HG02610 (cell line): Measurements from ENCODE around the gene MYO1D.
"Not testable (repeated sequence)": the region's sequence is repeated elsewhere in the genome, so short reads cannot be mapped to it uniquely, and the experiment has no call there.

Experiments
- ATAC-seq: cut with Tn5 transposase; IDR thresholded peaks from one replicate; pipeline ENCODE4 v1.9.1; 2021; ENCODE audit warnings: mild to moderate bottlenecking, moderate library complexity; ENCODE audit not compliant: unreplicated experiment

MYO1D gene

GRCh38 chr17:32876417-32877163 lies at the start of gene MYO1D:
TSS of gene MYO1D (minus strand) at chr17:32877124. CDS start at chr17:32876872, 252 bp downstream.
- peak; percentile 37 for ATAC-seq

DNA sequence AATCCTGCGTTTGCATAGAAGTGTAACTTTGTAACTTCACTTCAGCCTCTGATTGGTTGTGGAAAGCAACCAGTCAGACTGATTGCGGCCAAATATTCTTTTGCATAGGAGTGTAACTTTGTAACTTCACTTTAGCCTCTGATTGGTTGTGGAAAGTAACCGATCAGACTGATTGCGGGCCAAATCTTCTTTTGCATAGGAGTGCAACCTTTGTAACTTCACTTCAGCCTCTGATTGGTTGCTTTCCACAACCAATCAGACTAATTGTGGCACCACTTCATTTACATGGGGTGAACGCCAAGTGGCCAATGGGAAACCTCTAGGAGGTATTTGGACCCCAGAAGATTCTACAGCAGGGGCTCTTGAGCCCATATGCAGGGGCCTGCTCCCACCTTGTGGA lies 49.3 kb upstream of the MYO1D start:
- ATAC-seq: no peak

DNA sequence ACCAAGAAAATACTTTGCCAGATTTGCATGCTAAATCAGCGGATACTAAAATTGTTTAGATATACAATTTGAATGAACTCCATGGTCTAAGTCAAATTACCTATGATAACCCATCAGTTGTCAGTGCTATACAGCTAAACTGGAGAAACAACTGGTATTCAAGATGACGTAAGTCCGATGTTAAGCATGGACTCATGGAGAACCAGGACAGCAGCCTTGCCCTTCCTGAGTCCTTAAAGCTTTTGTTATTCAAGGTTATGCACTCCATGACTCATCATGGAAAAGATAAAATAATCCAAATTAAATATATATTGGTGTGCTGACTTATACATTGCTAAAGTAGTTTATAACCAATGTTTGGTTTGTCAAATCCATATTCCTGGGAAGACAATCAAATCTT lies 47.0 kb upstream of the MYO1D start:
- not testable (repeated sequence) for ATAC-seq

- no peak for ATAC-seq
Measured at GRCh38 chr17:32921017-32921416, 44.1 kb upstream of the MYO1D start.

DNA sequence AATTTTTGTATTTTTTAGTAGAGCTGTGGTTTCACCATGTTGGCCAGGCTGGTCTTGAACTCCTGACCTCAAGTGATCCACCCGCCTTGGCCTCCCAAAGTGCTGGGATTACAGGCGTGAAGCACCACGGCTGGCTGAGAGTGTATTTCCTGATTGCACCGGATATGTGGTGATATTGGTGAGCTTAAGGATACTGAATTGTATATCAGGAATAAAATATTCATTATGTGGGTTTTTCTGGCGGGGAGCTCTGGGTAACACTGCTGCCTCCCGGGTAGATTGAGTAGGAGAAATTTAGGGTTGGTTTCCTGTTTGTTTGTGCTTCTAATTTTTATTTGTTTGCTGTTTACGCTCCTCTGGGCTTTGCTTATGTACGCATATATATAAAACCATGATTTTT lies 43.4 kb upstream of the MYO1D start:
- no peak for ATAC-seq

DNA sequence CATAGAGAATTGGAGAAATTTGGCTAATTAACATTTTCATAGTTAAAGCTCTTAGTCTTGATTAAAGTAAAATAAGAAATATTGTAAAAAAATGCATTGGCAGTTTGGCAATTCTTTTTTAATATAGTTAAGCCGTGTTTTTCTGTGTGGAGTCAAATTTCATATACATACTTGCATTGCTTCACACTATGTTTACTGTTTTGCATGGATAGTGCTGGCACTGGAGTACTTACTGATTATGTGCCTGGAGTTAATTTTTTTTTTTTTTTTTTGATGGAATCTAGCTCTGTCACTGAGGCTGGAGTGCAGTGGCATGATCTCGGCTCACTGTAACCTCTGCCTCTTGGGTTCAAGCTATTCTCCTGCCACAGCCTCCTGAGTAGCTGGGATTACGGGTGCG lies 43.0 kb upstream of the MYO1D start:
- ATAC-seq: not testable (repeated sequence)

DNA sequence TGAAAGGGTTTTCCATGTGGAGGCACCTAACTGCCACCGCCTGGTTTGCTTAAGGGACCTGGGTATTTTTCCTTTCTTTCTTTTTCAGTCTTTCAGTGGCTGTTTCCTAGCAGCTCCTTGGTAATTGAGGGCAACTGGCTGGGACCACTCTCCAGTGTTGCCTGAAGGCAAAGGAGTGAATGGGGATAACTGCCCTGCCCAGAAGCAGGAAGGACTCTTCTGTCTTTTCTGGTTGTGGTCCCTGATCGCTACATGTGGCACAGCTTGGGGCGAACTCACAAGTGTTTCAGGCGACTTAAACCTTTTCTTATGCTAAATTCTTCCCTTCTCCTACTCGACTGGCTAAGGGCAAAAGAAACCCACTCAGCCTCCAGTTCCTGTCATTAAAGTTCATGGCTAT lies 40.9 kb upstream of the MYO1D start:
- no peak for ATAC-seq

GRCh38 chr17:32917081-32917480 lies 40.2 kb upstream of the MYO1D start:
- ATAC-seq: no peak

GRCh38 chr17:32916134-32916533 lies 39.2 kb upstream of the MYO1D start:
- ATAC-seq: no peak

DNA sequence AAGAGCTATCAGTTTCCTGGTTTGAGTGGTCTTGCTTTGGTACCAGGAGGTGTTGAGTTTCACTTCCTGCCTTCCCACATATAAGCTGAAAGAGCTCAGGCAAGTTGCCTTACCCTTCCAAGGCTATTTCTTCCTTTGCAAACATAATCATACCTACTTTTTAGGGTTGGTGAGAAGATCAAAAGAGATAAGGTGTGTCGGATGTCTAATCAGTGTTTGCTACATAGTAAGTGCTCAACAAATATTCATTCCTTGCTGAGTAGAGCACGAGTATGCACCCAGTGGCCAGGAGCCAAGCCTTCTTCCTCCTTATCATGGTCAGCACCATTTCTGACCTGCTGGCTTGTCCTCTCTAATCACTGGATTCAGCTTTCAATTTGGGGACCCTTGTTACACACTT lies 38.3 kb upstream of the MYO1D start:
- ATAC-seq: no peak

- no peak for ATAC-seq
Measured at GRCh38 chr17:32914181-32914580, 37.3 kb upstream of the MYO1D start.

DNA sequence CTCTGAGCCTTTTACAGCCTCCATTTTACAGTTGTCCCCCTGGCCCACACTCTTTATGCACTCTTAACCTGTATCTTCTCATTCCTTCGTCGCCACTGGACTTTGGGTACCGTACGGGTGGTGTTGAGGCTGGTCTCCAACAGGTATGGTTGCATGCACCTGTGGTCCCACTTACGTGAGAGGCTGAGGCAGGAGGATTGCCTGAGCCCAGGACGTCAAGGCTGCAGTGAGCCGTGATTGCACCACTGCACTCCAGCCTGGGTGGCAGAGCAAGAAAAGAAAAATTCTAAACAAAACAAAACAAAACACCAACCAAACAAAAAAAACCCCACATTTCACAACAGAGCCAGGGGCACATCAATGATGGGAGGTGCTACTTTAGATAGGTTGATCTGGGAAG lies 36.7 kb upstream of the MYO1D start:
- ATAC-seq: no peak

DNA sequence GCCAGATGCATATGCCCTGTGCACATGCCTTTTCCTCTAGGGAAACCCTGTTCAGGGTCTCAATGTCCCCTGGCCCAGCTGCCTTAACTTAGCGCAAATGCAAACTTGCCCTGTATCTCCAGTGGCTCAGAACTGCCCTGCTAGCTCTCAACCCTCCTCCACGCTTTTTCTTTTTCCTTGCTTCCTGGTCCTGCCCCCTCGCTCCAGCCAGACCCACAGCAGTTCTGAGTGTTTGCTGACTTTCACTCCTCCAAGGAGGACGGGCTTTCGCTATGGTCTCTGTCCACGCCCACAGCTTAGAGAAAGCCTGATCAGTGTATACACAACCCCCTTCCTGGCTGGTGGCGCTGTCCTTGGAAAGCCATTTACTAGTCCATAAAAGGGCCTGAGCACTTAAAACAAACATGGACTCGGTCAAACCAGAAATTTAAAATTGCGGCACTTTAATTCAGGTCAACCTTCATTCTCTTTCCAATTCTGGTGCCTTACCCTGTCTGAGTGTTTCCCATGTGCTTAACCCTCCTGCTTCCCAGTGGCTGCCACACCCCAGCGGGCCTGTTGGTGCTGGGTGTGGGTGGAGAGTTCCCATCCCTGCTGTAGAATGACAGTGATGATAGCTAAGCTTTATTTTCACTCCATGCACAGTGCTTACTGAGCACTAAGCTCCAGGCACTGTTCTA lies 35.4 kb upstream of the MYO1D start:
- no peak for ATAC-seq

DNA sequence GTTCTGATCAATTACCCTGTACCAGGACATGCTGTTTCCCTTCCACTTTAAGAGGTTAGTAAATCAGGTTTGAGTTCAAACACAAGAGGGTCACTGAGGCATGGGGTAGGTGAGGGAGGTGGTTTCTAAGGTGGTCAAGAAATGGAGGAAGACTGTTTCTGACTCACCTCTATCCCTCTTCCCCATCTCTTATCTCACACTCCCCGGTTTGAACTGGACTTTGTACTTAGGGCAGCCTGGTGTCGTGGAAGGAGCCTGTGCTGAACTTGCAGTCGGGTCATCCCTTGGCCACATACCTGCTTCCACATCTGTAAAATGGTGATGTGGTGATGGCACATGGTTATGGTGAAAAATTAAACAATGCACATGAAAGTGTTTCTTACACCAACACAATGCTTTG lies 33.8 kb upstream of the MYO1D start:
- no peak for ATAC-seq

DNA sequence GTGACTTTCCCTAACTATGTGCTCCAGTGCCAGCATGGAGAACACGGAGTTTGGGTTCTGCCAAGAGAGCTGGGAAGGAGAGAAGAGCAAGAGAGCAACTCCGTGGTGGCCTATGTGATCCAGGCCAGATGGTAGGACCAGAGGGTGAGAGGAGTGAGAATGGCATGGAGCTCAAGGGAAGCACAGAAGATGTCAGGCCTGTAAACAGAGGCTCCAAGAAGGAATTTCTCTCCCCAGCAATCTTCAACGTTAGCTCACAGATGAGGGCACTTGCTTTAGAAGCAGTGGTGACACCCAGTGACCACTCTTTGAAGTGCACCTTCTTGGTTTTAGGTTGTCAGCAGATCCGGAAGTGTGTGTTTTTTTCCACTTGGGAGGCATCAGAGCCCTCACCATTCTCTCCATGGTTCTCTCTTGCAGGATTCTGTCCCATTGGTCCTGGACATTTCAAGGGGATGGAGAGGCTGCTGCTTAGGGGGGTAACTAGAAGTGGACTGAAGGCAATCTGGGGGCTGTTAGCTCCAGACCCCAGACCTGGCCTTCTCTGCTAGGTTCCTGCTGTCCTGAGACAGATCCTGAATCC lies 33.0 kb upstream of the MYO1D start:
- ATAC-seq: no peak

GRCh38 chr17:32907583-32907982 lies 30.7 kb upstream of the MYO1D start:
- ATAC-seq: no peak

DNA sequence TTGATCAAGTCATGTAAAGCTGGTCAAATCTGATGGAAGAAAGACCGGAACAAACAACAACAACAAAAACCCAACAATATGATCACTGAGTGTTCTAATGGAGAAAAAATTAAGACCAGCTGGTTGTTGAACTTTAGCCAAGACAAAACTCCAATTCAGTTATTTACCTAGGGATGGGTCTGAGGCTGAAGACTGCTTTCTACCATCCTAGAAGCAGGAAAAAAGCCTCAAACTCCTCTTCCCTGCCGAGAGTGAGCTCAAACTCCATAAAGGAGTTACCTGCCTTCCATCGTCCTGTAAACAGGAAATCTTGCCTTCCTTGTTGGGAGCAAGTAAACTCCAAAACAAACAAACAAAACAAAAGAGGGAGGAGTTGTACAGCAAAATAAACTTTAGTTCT lies 28.0 kb upstream of the MYO1D start:
- no peak for ATAC-seq

DNA sequence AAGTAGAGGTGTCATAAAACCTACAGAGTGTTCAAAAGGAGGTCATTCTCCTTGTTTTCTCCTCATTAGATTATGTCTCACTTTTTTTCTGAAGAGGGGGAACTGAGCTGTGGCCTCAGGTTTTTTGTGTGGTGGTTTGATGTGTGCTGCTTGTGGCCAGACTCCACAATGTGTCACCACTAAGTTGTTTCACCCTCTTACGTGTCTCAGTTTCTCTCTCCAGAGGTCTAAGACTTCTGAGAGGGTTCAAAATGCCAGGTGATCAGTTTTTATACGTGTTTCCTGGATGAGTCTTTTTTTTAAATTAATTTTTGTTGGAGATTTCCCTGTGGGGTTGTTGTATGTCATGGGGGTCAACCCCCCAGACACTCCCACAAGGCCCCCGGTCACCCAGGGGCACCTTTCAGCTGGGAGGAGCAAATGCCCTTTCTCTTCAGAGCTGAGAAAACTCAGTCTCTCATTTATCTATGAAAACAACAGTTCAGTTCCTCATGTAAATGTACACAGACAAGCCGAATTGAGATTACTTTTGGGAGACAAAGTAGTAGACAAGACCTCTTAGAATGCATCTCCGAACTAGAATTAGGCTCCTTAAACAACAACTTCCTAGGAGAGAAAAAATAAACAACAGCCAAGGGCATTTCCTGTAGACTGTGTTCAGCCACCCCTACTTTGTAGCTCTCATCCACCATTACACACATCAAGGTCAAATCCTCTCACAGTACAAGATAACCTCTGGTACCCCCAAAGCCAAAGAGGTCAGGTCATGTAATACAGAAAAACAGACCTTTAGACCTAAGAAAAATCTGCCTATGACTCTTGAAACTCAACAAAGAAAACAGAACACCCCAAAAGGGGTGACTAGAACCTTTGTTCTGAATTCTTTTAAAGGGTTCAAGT lies 27.1 kb upstream of the MYO1D start:
- ATAC-seq: no peak

DNA sequence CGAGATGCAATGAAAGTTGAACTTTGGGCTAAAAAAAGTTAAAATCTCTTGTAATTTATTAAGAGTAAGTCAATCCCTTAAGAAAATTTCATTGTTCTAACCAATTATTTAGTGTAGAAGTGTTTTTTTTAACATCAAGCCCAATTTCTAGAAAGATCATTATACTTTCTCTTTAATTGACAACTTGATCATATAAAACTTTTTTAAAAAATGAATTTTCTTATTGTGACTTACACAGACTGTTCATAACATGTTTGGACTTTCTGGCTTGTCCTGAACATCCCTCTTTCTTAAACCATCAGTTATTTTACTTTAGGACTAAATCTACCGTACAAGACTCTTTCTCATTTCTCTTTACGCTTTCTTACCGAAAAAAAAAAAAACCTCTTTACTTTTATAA lies 24.8 kb upstream of the MYO1D start:
- no peak for ATAC-seq

DNA sequence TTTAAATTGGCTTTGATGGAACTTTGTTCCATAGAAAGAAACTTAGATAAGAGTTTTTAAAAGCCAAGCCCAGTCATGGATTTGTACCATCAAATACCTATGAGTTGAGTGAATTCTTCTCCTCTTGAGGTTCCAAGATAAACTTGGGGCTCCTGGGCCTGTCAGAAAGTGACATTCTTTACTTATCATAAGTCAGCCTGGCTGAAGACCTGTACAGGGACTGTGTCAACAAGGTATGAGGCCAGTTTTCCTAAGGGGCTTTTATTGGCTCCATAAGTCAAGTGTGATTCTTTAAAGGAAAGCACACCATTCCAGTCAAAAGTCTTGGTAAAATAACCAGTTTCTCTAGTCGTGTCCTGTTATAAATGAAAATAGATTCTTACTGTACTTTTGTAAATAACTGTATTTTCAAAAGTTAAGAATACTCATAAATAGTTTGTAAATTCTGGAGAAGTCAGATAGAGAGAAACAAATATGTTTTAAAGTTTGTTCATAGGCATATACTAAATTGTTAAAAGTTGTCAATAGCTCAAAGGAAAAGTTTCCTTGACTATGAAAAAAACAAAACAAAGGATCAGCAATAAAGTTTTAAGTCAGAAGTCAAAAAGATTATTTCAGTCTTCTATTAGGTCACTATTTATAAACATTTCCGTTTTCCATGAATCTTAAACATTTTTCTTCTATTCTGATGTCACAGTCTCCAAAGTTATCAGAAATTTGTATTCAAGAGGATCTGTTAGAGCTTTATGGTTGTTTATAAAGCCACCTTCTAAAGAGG lies 22.5 kb upstream of the MYO1D start:
- ATAC-seq: no peak
